VCaP (cell line): ENCODE results near the gene CDH11.

ENCODE experiments used
- H3K27ac ChIP-seq: fragments of 450-650 bp; 2 replicates; pipeline ENCODE4 v1.5.1; 2017
- CTCF ChIP-seq: fragments of 450-650 bp; conservative IDR thresholded peaks from 2 replicates; pipeline ENCODE4 v1.5.1; 2017; ENCODE audit warnings: mild to moderate bottlenecking, moderate library complexity

CDH11 gene

GRCh38 chr16:64993464-64993863 is 128.4 kb downstream of the CDH11 start:
- no peak for TF ChIP-seq CTCF
- H3K27ac ChIP-seq = no peak overlapping the region

- no peak for TF ChIP-seq CTCF
- H3K27ac ChIP-seq = no peak overlapping the region
Measured at GRCh38 chr16:64991001-64991400, 130.9 kb downstream of the CDH11 start.

GRCh38 chr16:64990101-64990500 is 131.8 kb downstream of the CDH11 start:
- TF ChIP-seq CTCF = no peak

GRCh38 chr16:64989050-64989449 is 132.8 kb downstream of the CDH11 start:
- no peak overlapping the region for H3K27ac ChIP-seq
- no peak for TF ChIP-seq CTCF

More at GRCh38 chr16:64990101-64990500, 131.8 kb downstream of the CDH11 start:
- no peak overlapping the region for H3K27ac ChIP-seq

- no peak for TF ChIP-seq CTCF
- no peak overlapping the region for H3K27ac ChIP-seq
Measured at GRCh38 chr16:64983963-64984362, 137.9 kb downstream of the CDH11 start.

- no peak for TF ChIP-seq CTCF
- no peak overlapping the region for H3K27ac ChIP-seq
Measured at GRCh38 chr16:64983231-64983630, 138.6 kb downstream of the CDH11 start.

- H3K27ac ChIP-seq = no peak overlapping the region
- no peak for TF ChIP-seq CTCF
Measured at GRCh38 chr16:64982581-64982980, 139.3 kb downstream of the CDH11 start.
